Measurements from ENCODE around the gene SLC38A2.
"Not testable (repeated sequence)": the region's sequence is repeated elsewhere in the genome, so short reads cannot be mapped to it uniquely, and the experiment has no call there.

Gene SLC38A2

DNA sequence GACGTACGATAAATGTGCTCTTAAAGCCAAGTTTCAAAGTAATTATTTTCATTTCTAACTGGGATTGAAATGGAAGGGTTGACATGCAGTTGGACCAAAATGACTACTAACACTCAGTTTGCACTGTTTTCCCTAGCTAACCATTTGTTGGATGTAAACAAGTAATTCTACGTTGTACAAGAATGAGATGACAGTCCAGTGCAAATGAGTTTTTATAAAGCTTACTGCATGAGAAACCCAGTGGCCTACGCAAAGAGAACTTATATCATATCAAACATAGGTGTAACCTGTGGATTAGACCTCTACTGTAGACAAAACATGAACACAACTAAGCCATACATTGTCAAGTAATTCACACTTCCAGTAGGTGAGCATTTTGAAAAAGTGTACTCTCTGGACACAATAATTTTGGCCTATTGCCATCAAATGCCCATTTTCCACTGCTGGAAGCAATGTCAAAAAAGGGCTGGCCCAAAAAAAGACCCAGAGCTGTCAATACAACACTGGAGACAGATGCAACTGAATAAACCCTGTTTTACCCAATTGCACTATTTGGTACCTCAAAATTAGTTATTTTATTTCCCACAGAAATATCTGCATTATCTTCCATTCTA, 12.8 kb downstream of the SLC38A2 start:
- ATAC-seq: no peak

DNA sequence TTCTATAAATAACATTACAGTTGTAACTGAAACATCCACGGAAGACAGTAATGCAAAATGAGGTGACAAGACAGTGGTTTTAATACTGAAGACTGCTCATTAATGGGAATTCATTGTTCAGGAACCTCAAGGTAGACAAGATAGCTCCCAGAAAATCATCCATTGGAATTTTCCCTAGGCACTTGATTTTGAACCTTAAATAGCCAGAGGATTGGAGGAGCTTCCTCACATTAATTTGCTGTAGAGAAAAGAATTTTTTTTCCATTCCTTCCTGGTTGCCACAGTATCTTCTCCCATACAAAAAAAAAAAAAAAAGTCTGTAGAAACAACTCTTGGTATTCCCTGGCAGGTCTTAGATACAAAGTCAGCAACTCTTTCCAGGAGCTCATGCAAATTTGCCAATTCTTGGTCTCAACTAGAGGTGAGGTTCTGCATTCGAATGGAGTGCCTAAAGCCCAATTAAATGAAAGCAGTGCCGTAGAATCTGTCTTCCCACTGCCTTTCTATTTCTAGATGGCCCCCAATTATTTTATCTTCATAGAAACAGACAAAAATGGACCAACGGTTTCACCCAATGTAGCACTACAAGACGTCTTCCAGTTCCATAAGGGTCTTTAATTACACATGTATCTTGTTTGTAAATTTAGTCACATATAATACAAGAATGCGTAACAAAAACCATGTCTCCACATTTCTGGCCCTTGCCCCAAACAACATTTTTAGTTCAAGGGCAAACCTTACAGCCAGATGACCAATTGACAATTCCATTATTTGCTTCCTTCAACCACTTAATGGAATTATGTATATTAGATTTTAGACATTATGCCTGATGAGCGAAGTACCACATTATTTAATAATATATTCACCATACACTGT, 13.5 kb downstream of the SLC38A2 start:
- ATAC-seq: no peak

DNA sequence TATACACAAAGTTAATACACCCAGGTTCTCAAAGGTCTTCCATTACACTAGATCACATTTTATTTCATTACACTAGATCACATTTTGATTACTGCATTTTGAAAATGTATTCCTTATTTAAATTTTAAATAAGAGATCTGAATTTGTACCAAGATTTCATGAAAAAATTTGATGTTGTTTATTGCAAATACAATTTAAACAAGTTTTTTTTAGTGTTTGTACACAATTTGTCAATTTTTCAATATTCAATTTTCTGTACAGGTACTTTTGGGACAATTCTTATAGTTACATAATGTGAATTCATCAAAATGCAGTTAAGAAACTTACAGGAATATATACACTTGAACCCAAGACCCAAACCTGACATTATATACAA, 14.3 kb downstream of the SLC38A2 start:
- no peak for ATAC-seq

DNA sequence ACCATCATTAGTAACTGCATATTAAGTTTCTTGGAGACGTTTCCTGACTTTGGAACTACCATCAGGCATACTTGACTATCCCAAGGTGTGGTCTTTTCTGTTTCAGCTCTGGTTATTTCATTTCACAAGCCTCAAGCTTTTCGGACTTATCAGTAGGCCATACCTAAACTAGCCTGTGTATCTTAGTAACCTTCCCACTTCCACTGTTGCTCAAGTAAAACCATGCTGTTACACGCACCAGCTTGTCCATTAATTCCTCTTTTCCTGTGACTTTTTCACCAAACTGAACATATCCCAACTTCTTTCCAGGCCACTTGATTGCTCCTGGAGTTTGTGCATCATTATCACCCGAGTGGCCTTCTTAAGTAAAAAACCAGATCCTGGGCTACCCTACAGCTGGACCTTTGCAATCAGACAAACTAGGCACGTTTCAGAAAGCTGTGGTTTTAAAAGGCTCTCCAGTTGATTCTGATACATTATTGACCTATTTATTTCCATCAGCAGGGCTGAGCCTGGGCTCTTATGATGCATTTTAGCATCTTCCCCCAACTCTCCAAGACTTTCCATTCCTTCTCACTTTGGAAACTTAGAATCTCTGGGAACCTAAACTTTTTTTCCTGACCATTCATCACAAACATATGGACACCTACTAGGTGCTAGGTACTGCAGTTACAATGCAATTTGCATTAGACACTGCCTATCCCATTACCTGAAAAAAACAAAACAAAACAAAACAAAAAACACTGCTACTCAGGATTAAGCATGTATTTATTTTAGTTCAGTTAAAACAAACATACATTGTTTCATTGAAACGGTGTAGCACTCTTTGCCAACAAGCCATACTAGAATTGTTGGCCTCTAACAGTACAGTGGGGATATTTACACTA, 14.9 kb downstream of the SLC38A2 start:
- ATAC-seq: no peak

DNA sequence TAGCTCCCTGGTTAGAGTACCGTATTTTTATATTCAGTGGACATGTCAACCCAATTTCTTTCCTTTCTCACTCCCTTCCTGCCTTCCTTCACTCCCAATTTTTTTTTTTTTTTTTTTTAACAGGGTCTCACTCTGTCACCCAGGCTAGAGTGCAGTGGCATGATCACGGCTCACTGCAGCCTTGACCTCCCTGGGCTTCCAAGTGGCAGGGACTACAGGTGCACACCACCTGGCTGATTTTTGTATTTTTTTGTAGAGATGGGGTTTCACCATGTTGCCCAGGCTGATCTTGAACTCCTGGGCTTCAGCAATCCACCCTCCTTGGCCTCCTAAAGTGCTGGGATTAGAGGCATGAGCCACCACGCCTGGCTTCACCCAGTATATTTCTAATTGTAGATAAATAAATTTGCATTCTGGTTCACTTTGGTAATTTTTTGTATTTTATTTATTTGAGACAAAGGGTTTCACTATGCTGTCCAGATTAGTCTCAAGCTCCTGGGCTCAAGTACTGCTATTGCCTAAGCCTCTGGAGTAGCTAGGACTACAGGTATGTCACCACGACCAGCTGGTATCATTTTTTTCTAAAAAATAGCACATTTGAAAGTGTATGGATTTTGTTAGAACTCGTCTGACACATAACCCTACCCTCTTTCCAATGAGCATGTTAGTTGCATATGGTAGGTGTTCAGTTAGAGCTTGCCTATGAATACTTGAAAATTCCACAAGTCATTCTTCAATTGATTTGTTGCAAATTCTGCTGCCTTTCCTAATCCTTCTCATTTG, 15.7 kb downstream of the SLC38A2 start:
- no peak for ATAC-seq

DNA sequence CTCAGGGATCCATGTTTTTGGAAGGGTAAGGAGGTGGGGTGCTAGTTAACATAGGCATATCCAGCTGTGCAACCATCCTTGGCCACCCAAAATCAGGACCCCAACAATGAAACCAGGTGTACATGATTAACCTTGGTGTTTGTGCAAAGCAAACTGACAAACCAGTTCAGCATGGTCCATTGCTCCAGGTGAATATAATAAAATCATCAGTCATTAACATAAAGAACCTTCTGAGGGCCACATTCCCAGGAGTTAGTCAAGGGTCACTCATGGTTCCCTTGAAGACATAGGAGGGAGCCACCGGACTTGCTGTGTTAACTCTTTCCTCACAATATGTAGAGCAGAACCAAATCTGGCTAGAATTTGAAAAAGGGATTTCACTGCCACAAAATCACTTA, 17.8 kb downstream of the SLC38A2 start:
- ATAC-seq: no peak

DNA sequence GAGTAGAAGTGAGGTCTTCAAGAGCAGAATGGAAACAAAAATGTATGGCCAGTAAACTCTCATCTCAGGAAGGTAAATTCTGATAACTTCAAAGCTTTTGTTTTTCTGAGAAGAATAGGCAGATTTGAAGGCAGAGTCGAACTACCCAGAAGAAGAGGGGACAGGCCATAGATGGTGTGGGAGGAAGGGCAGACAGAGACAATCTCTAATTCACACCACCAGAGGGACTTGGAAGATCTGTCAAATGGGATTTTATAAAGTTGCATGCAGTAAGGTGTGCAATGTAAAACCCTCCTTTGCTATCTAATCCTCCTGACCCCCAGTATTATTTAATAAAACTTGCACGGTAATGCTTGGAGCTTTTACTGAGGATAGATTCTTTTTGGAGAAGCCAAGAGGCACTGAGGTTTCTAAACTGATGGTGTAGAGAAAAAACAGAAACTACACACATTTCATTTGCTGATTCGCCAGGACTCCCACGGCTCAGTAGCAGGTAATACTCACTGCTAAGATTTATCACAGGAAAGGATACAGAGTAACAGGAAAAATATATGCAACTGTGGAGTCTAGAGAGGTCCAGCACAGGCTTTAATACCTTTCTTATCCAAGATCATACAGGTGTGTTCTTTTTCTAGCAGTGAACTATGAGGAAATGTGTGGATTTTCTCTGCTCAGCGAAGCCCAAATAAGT, 18.3 kb downstream of the SLC38A2 start:
- ATAC-seq: peak in 1 of 2 donors; percentile 45

DNA sequence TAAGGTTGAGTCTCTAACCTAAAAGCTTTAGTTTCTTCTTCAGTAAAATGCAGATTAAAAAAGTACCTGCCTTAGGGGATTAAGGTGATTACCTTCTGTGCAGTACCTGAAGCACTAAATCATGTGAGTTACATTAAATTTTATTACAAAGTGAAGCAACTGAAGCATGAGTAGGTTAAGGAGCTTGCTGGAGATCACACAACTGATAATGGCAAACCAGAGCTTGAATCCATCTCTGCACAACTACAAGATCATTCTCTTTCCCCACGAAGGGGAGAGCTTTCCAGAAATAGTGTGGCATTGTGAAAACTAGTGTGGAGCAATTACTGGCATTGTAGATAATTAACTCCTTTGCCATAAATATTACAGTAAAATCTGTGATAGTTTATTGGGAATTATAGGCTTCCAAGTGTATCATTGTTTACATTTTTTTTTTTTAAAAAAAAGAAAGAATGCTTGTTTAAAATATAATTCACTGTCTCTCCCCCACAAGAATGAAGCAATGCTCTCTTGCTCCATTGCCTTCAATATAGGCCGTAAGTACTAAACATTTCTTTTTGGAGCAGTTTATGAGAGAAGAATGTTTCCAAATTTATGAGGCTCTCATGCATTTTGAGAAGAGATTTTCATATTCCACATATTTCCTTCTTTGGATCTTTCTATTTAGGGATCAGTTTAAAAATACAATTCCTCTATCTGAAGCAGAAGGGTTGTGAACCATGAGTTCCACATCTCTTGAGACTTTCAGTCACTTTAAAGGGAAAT, 20.5 kb downstream of the SLC38A2 start:
- ATAC-seq: no peak

DNA sequence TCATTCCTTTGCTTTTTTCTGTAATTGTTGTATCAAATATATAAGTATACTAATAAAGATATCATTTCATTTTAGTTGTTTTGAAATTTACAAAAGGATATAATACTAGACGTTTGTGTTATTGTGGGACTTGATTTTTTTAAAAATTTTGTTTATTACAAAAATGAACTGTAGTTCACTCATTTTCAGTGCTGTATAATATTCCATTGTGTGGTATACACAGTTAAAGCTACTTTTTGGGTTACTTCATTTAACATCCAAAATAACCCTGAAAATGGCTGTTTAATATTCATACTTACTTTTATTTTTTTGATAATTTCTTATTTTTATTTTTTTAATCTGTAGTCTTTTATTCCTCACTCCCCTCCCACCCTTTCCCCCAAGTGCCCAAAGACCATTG, 21.4 kb downstream of the SLC38A2 start:
- no peak for ATAC-seq

DNA sequence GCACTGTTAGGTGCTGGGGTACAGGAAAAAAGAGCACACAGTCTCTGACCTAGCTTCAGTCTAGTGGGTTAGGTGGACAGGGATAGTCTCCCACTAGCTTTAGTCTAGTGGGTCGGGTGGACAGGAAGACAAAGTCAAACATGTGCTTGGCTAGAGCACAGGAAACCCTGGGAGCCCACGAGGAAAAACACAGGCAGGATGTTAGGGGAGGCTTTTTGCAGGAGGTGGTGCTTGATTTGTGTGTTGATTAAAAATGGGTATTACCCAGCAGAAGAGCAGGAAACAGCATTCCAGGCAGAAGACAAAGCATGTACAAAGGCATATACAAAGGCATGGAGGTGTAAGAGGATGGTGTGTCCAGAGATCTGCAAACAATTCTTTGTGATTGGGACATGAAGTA, 23.3 kb downstream of the SLC38A2 start:
- ATAC-seq: no peak

DNA sequence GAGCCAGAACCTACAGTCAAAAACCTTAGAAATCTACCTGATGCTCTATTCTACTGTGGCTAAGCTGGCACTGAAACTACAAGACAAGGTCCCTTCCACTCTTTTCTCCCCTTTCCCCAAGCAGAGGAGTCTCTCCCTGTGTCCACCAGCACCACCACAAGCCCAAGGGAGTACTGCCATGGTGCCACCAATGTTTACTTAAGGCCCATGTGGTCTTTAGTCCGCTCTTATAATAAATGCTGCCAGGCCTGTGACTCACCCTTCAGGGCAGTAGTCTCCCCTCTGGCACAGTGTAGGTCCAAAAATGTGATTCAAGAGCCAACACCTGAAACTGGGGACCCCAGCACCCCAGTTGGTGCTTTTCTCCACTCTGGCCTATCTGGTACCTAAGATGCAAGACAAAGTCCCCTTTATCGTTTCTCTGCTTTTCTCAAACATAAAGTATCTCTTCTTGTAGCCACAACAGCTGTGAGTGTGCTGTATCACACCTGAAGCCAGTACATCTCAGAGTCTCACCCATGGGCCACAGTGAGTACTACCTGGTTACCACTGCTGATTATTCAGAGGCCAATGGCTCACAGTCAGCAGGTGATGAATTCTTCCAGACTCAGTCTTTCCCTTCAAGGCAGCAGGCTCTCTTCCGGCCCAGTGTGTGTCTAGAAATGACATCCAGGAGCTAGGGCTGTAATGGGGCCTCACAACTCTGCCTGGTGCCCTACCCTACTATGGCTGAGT, 29.3 kb downstream of the SLC38A2 start:
- ATAC-seq: no peak

DNA sequence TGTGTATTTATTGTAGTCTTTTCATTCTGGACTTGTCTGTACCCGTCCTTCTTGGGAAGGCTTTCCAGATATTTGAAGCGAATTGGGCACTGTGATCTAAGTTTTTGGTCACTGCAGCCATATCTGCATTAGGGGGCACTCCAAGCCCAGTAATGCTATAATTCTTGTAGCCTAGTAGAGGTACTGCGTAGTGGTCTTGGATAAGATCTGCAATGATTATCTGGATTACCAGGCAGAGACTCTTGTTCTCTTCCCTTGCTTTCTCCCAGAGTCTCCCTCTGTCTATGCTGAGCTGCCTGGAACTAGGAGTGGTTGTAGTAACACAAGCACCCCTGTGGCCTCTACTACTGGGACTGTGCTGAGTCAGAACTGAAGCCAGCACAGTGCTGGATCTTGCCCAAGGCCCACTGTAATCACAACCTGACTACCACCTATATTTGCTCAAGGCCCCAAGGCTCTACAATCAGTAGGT, 30.0 kb downstream of the SLC38A2 start:
- peak in 1 of 2 donors; percentile 38 for ATAC-seq

DNA sequence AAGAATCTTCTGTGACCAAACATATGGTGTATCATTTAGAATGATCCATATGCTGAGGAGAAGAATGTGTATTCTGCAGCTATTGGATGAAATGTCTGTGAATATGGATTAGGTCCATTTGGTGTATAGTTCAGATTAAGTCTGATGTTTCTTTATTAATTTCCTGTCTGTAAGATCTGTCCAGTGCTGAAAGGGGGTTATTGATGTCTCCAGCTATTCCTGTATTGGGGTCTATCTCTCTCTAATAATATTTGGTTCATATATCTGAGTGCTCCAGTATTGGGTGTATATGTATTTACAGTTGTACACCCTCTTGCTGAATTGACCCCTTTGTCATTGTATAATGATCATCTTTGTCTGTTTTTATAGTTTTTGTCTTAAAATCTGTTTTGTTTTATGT, 33.5 kb downstream of the SLC38A2 start:
- ATAC-seq: no peak

DNA sequence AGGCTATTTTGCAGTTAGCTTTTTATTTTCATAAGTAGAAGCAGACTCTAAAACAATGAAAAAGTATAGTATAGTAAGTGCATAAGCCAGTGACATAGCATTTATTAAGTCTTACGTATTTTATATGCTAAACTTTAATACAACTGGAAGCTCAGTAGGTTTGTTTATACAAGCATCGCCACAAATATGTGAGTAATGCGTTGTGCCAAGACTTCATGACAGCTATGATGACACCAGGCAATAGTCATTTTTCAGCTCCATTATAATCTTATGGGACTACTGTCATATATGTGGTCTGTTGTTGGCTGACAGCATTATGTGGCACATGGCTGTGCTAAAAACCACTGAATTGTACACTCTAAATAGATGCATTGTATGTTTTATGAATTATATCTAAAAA, 40.3 kb downstream of the SLC38A2 start:
- no peak for ATAC-seq

DNA sequence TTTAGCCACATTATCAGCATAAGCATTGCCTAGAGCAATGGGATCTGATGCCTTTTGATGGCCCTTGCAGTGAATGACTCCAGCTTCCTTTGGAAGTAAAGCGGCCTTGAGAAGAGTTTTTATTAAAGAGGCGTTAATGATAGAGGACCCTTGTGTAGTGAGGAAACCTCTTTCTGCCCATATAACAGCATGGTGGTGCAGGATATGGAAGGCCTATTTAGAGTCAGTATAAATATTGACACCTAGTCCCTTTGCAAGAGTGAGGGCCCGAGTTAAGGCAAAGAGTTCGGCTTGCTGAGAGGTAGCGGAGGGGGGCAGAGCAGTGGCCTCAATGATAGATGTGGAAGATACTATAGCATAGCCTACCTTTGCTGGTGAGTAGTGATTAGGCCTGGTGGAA, 47.5 kb downstream of the SLC38A2 start:
- ATAC-seq: not testable (repeated sequence)

DNA sequence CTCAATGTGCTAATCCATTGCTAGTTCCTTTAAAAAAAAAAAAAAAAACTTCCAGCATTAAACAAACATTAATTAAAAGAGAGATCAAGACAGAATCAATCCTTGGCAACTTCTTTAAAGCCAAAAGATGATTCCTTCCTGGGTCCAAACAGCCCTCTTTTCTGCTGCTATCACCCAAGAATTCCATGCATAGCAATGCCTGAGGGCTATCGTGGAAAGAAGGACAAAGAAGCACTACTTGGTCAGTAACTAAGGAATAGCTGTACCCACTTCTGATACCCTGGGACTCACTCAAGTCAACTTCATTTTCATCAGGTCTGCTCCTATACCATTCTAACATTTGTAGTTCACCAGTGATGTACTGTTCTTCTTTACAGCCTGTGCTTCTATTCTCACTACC, 51.8 kb downstream of the SLC38A2 start:
- no peak for ATAC-seq

DNA sequence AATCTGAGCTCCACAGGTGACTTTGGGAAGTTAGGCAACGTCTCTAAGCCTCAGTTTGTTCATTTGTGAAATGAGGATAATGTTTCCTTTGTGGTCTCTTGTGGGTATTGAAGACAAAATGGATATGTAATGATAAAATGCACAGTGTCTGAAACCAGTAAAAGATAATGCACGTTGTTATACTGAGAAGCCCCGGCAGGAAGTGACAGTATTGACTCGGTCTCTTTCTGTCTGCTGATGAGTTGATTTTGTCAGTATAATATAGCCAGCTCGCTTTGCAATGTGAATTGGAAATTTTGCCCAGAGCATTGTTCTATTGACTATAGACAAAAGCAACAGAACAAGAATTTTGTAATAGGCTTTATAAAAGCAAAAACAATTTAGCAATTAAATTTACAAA, 54.5 kb downstream of the SLC38A2 start:
- ATAC-seq: no peak
